Measurements from ENCODE around the gene GH1. TPM values are rescaled to one million over a fixed set of nuclear protein-coding genes. Genes with fewer than 3 reads are reported as not detected.
"Not testable (repeated sequence)": the region's sequence is repeated elsewhere in the genome, so short reads cannot be mapped to it uniquely, and the experiment has no call there.

The GH1 gene
- polyA plus RNA-seq, 4 donors = not detected

DNA sequence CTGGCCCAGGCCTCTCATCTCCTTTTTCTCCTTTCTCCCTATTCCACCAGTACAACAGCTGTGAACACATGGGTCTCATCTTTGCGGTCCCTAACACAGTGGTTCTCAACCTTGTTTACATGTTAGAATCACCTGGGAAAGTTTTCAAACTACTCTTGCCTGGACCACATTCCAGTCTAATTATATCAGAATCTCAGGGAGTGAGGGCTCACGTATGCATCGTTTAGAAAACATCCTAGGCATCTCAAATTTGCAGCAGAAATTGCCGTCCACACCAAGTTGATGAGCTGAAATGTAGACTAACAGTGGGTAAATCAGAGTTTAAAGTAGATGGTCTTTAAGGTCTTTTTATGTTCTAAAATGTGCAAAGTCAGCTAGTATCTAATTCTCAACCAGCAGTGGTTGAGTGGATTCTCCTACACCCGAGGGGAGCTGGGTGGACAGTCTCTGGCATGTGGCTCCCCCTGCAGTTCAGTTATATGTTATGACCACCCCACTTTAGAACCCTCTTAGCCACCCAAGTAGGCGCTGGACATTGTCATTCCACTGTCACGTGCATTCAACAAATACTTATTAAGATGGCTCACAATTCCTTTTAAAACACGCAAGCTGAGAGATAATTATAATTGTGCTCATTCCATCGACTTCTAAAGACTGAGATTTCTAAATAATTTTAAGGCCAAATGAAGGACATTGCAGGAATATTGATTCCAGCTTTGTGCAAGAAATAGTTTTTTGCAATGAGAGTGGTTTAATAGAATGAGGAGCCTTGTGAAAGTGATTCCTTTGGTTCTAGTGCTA lies 48.9 kb downstream of the GH1 start:
- DNase-seq (ENCODE audit: low read depth in 4 of 4, low spot score in 2 of 4) = not testable (repeated sequence)

Other genes with a start within 250 kb of the GH1 start
- 10 to 100 TPM; 21.9 to 40.3 (median 31.8) TPM for gene LIMD2, start 218.7 kb downstream of the GH1 start, polyA plus RNA-seq (ENCODE audit: insufficient read length in 4 of 4)
- gene STRADA, start 177.0 kb downstream of the GH1 start, polyA plus RNA-seq (ENCODE audit: insufficient read length in 4 of 4) = 10 to 100 TPM; 35.9 to 80.8 (median 54.7) TPM
- 100 to 1,000 TPM in 3 of 4 donors, 10 to 100 TPM in 1; 86.9 to 126 (median 108) TPM for gene CCDC47, start 145.2 kb downstream of the GH1 start, polyA plus RNA-seq (ENCODE audit: insufficient read length in 4 of 4)
- 100 to 1,000 TPM; 125 to 212 (median 183) TPM for gene DDX42, start 144.7 kb downstream of the GH1 start, polyA plus RNA-seq (ENCODE audit: insufficient read length in 4 of 4)
- 100 to 1,000 TPM; 156 to 190 (median 181) TPM for gene PSMC5, start 91.4 kb downstream of the GH1 start, polyA plus RNA-seq (ENCODE audit: insufficient read length in 4 of 4)
- gene FTSJ3, start 91.2 kb downstream of the GH1 start, polyA plus RNA-seq (ENCODE audit: insufficient read length in 4 of 4) = 10 to 100 TPM; 59.9 to 92.1 (median 62.6) TPM
- 10 to 100 TPM; 55.0 to 63.8 (median 57.8) TPM for gene SMARCD2, start 76.2 kb downstream of the GH1 start, polyA plus RNA-seq (ENCODE audit: insufficient read length in 4 of 4)
- under 1 TPM in 2 of 4 donors, not detected in 2; 0.61 to 0.82 TPM for gene CSH2, start 45.2 kb downstream of the GH1 start, polyA plus RNA-seq (ENCODE audit: insufficient read length in 4 of 4)
- not detected for gene GH2, start 36.9 kb downstream of the GH1 start, polyA plus RNA-seq (ENCODE audit: insufficient read length in 4 of 4)
- 1 to 10 TPM in 1 of 4 donors, under 1 TPM in 1, not detected in 2; 0.55 to 1.8 TPM for gene CSH1, start 22.3 kb downstream of the GH1 start, polyA plus RNA-seq (ENCODE audit: insufficient read length in 4 of 4)
- not detected for gene CSHL1, start 7.6 kb downstream of the GH1 start, polyA plus RNA-seq (ENCODE audit: insufficient read length in 4 of 4)
- 1 to 10 TPM; 1.8 to 3.0 (median 2.9) TPM for gene CD79B, start 13.5 kb upstream of the GH1 start, polyA plus RNA-seq (ENCODE audit: insufficient read length in 4 of 4)
- gene SCN4A, start 54.1 kb upstream of the GH1 start, polyA plus RNA-seq (ENCODE audit: insufficient read length in 4 of 4) = 1 to 10 TPM in 3 of 4 donors, under 1 TPM in 1; 0.99 to 1.3 (median 1.2) TPM
- gene PRR29, start 79.5 kb upstream of the GH1 start, polyA plus RNA-seq (ENCODE audit: insufficient read length in 4 of 4) = 1 to 10 TPM; 2.9 to 4.0 (median 3.6) TPM
- 10 to 100 TPM; 22.0 to 36.0 (median 29.4) TPM for gene ICAM2, start 101.8 kb upstream of the GH1 start, polyA plus RNA-seq (ENCODE audit: insufficient read length in 4 of 4)
- 10 to 100 TPM in 1 of 4 donors, 1 to 10 TPM in 3; 7.7 to 11.1 (median 8.9) TPM for gene ERN1, start 211.3 kb upstream of the GH1 start, polyA plus RNA-seq (ENCODE audit: insufficient read length in 4 of 4)